ENCODE results near the gene ADAP1. TPM values are rescaled to one million over a fixed set of nuclear protein-coding genes. Genes with fewer than 3 reads are reported as not detected.

The ADAP1 gene
- total RNA-seq, 1 experiment from 2014 or later, result 34.0 TPM

- DNase-seq (ENCODE audit: low read depth, low spot score) (no peak), ATAC-seq (no peak)
- CTCF ChIA-PET, result no interaction called here
- H3K9me3 ChIP-seq (ENCODE audit: control insufficient read depth in 1 of 2, insufficient read depth in 1 of 2, low read depth in 1 of 2, low read length in 2 of 2), result no peaks in the 10 kb centered on the region
- TF ChIP-seq, protein P1, sequence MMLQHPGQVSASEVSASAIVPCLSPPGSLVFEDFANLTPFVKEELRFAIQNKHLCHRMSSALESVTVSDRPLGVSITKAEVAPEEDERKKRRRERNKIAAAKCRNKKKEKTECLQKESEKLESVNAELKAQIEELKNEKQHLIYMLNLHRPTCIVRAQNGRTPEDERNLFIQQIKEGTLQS (IDR thresholded peaks at IDR 0.05), result no peak
- TF ChIP-seq YY1 (IDR thresholded peaks at IDR 0.05; ENCODE audit: extremely low read depth, insufficient replicate concordance, low read depth, low read length), result no peak
- no peak for TF ChIP-seq EGR1 (IDR thresholded peaks at IDR 0.05; ENCODE audit: low read depth)
- no peak for TF ChIP-seq POLR2A (IDR thresholded peaks at IDR 0.05; ENCODE audit: borderline replicate concordance, extremely low read depth, insufficient read depth, insufficient read length)
- TF ChIP-seq EZH2 (IDR thresholded peaks at IDR 0.05), result no peak
- TF ChIP-seq FOSL1 (IDR thresholded peaks at IDR 0.05; ENCODE audit: low read depth), result no peak
- TF ChIP-seq POLR2AphosphoS5 (IDR thresholded peaks at IDR 0.05; ENCODE audit: low read depth, low read length), result no peak
- TF ChIP-seq RAD21 (IDR thresholded peaks at IDR 0.05; ENCODE audit: low read depth), result no peak
- TF ChIP-seq CEBPB (IDR thresholded peaks at IDR 0.05; ENCODE audit: low read depth), result no peak
- TF ChIP-seq, protein P2, sequence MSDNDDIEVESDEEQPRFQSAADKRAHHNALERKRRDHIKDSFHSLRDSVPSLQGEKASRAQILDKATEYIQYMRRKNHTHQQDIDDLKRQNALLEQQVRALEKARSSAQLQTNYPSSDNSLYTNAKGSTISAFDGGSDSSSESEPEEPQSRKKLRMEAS (IDR thresholded peaks at IDR 0.05), result no peak
- no peak for TF ChIP-seq ZFX (IDR thresholded peaks at IDR 0.05)
- no peak for TF ChIP-seq ELF1 (IDR thresholded peaks at IDR 0.05; ENCODE audit: borderline replicate concordance, low read depth)
- TF ChIP-seq CBX3 (IDR thresholded peaks at IDR 0.05; ENCODE audit: low read depth), result no peak
- TF ChIP-seq TCF7L2 (IDR thresholded peaks at IDR 0.05; ENCODE audit: borderline replicate concordance, extremely low read depth, insufficient read depth, insufficient read length), result no peak
- no peak for TF ChIP-seq SP1 (IDR thresholded peaks at IDR 0.05; ENCODE audit: low read depth)
- TF ChIP-seq CTCF (IDR thresholded peaks at IDR 0.05 in 2 of 3, conservative IDR thresholded peaks at IDR 0.05 in 1 of 3; ENCODE audit: borderline replicate concordance in 1 of 3, insufficient read depth in 1 of 3, low read depth in 2 of 3, low read length in 2 of 3), result no peak
- TF ChIP-seq ZBTB33 (IDR thresholded peaks at IDR 0.05; ENCODE audit: extremely low read depth, insufficient replicate concordance, low read length), result no peak
- TF ChIP-seq SRF (IDR thresholded peaks at IDR 0.05; ENCODE audit: low read depth), result no peak
- TF ChIP-seq JUND (IDR thresholded peaks at IDR 0.05), result no peak
- TF ChIP-seq, protein P3, sequence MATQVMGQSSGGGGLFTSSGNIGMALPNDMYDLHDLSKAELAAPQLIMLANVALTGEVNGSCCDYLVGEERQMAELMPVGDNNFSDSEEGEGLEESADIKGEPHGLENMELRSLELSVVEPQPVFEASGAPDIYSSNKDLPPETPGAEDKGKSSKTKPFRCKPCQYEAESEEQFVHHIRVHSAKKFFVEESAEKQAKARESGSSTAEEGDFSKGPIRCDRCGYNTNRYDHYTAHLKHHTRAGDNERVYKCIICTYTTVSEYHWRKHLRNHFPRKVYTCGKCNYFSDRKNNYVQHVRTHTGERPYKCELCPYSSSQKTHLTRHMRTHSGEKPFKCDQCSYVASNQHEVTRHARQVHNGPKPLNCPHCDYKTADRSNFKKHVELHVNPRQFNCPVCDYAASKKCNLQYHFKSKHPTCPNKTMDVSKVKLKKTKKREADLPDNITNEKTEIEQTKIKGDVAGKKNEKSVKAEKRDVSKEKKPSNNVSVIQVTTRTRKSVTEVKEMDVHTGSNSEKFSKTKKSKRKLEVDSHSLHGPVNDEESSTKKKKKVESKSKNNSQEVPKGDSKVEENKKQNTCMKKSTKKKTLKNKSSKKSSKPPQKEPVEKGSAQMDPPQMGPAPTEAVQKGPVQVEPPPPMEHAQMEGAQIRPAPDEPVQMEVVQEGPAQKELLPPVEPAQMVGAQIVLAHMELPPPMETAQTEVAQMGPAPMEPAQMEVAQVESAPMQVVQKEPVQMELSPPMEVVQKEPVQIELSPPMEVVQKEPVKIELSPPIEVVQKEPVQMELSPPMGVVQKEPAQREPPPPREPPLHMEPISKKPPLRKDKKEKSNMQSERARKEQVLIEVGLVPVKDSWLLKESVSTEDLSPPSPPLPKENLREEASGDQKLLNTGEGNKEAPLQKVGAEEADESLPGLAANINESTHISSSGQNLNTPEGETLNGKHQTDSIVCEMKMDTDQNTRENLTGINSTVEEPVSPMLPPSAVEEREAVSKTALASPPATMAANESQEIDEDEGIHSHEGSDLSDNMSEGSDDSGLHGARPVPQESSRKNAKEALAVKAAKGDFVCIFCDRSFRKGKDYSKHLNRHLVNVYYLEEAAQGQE (IDR thresholded peaks at IDR 0.05; ENCODE audit: low read depth), result no peak
- no peaks in the 10 kb centered on the region for H4K20me1 ChIP-seq (ENCODE audit: insufficient read depth)
- no peak overlapping the region for H2AFZ ChIP-seq (ENCODE audit: low read depth, low read length, poor library complexity, severe bottlenecking)
- no peak overlapping the region for H3K9ac ChIP-seq (ENCODE audit: low read length)
- no peaks in the 10 kb centered on the region for H3K36me3 ChIP-seq (ENCODE audit: control insufficient read depth in 1 of 2, insufficient read depth in 2 of 2, low read length in 2 of 2)
- no peaks in the 10 kb centered on the region for H3K79me2 ChIP-seq (ENCODE audit: insufficient read depth, low read length)
- no peaks in the 10 kb centered on the region for H3K9me2 ChIP-seq (ENCODE audit: insufficient read depth)
- no peak overlapping the region for H3K4me3 ChIP-seq (replicated peaks in 1 of 2; ENCODE audit: low read depth in 1 of 2, low read length in 2 of 2)
- intact Hi-C loops (cut with micrococcal nuclease), result no loop called here
- no peak overlapping the region for H3K27ac ChIP-seq (ENCODE audit: low read depth, low read length)
- H3K27me3 ChIP-seq (ENCODE audit: insufficient read depth, low read length), result no peaks in the 10 kb centered on the region
- BruUV-seq (replicated peaks), result no TSS peak
- POLR2A ChIA-PET, result no interaction called here
- no peak overlapping the region for H3K4me2 ChIP-seq (ENCODE audit: low read length)
- peaks cover 0 to 13% of the 10 kb centered on the region in 2 experiments; a peak in 2 of 4 replicates for H3K4me1 ChIP-seq (ENCODE audit: control insufficient read depth in 1 of 2, insufficient read depth in 2 of 2, low read length in 2 of 2)
- RAD21 ChIA-PET (ENCODE audit: low non-redundant PET in 1 of 2, low total read pairs in 2 of 2, uncharacterized antibody in 2 of 2, unreplicated experiment in 2 of 2), result no interaction called here
Observed at GRCh38 chr7:925601-926000, 28.9 kb downstream of the ADAP1 start.
